Activated naive CD8-positive, alpha-beta T cell treated with anti-CD3 and anti-CD28 coated beads for 36 hours (primary cell): ENCODE results near the gene TSPAN15. TPM values are rescaled to one million over a fixed set of nuclear protein-coding genes. Genes with fewer than 3 reads are reported as not detected.

Experiments
- DNase-seq: peaks from one replicate; pipeline ENCODE4 v3.0.0; 2021
- H3K27ac Mint-ChIP-seq: one replicate; pipeline ENCODE4 v1.8.0; 2022; ENCODE audit warnings: mild to moderate bottlenecking, moderate library complexity, mixed read lengths
- H3K27me3 Mint-ChIP-seq: one replicate; pipeline ENCODE4 v1.8.0; 2022; ENCODE audit warnings: mild to moderate bottlenecking, mixed read lengths
- H3K36me3 Mint-ChIP-seq: one replicate; pipeline ENCODE4 v1.8.0; 2021; ENCODE audit warnings: mild to moderate bottlenecking, mixed read lengths
- H3K4me1 Mint-ChIP-seq: one replicate; pipeline ENCODE4 v1.8.0; 2021; ENCODE audit warnings: mixed read lengths
- H3K4me3 Mint-ChIP-seq: one replicate; pipeline ENCODE4 v1.8.0; 2022; ENCODE audit warnings: mild to moderate bottlenecking, moderate library complexity, mixed read lengths
- H3K9me3 Mint-ChIP-seq: one replicate; pipeline ENCODE4 v1.8.0; 2022; ENCODE audit warnings: mixed read lengths
- total RNA-seq, 2 experiments: library from RNA; stranded (reverse); gene quantifications; one replicate each; pipeline ENCODE4 v1.2.3, GENCODE V29; 2021

TSPAN15 gene
- total RNA-seq, 2 experiments from 2014 or later: 0.60 to 0.66 TPM

- peaks cover 10% of the 10 kb centered on the region for H3K4me1 Mint-ChIP-seq
Measured at GRCh38 chr10:69412232-69412790, 39.0 kb upstream of the TSPAN15 start.

GRCh38 chr10:69413221-69413865, 37.9 kb upstream of the TSPAN15 start:
- Mint-ChIP-seq H3K36me3 (no peaks in the 10 kb centered on the region), H3K4me1 (peaks cover 7% of the 10 kb centered on the region), H3K27ac (no peak overlapping the region), H3K27me3 (no peaks in the 10 kb centered on the region), H3K4me3 (no peak overlapping the region), H3K9me3 (no peaks in the 10 kb centered on the region)
- peak; percentile 32 for DNase-seq

More at GRCh38 chr10:69412232-69412790, 39.0 kb upstream of the TSPAN15 start:
- Mint-ChIP-seq H3K27ac (no peak overlapping the region), H3K36me3 (no peaks in the 10 kb centered on the region), H3K27me3 (no peaks in the 10 kb centered on the region), H3K4me3 (no peak overlapping the region), H3K9me3 (no peaks in the 10 kb centered on the region)
- no peak for DNase-seq

DNA sequence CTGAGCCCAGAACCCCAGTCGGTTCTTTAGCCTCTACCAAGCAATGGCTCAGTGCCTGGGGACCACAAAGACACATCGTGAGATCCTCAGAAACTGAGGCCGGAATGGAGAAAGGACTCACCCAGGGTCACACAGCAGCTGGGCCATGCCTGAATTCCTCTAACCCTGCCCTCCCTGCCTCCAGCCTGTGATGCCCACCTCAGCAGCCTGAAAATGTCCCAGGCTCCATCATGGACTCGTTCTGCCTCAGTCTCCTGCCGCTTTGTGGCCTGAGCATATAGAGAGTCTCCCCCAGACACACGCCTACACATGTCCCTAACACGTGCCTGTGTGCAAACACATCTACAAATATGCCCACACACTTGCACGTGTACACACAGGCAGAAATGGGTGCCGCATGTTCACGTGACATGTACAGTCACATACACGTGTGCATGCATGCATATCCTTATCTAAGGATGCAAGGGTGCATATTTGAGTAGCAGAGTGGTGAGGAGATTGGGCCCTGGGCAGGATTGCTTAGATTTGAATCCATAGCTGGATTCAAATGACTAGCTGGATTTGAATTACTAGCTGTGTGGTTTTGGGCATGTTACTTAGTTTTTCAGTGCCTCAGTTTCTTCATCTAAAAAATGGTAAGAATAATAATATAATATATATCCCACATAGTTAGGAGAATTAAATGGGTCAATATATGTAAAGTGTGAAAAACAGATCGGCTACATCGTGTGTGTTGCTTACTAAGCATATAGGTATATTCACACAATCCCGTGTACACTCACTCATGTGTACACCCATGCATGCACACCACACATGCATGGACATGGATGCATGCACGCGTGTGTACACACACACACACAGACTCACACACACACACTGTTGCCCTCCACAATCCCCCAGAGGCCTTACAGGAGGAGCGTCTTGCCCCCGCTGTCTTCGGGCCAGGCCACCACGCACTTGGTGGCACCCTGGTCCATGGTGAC, 36.9 kb upstream of the TSPAN15 start:
- H3K36me3 Mint-ChIP-seq: no peaks in the 10 kb centered on the region
- no peaks in the 10 kb centered on the region for H3K27me3 Mint-ChIP-seq
- H3K4me3 Mint-ChIP-seq: no peak overlapping the region
- no peak for DNase-seq
- H3K27ac Mint-ChIP-seq: no peak overlapping the region
- peaks cover 3% of the 10 kb centered on the region for H3K4me1 Mint-ChIP-seq
- no peaks in the 10 kb centered on the region for H3K9me3 Mint-ChIP-seq

DNA sequence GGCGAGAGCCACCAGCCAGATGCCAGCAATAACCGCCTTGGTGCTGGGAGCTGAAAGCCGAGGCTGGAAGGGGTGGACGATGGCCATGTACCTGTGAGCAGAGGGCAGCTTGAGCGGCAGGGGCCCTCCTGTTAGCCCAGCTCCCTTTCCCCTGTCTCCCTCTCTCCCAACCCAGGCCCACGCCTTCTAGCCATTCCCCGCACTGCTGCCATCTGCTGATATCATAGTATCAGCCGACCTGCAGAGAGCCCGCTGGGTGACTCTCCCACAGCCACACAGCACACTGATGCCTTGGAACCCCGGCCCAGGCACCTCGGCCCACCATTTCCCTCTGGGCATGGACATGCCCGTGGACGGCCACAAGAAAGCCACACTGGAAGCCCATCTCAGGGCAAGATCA, 36.2 kb upstream of the TSPAN15 start:
- Mint-ChIP-seq H3K9me3 (no peaks in the 10 kb centered on the region), H3K27me3 (no peaks in the 10 kb centered on the region), H3K4me3 (no peak overlapping the region)

DNA sequence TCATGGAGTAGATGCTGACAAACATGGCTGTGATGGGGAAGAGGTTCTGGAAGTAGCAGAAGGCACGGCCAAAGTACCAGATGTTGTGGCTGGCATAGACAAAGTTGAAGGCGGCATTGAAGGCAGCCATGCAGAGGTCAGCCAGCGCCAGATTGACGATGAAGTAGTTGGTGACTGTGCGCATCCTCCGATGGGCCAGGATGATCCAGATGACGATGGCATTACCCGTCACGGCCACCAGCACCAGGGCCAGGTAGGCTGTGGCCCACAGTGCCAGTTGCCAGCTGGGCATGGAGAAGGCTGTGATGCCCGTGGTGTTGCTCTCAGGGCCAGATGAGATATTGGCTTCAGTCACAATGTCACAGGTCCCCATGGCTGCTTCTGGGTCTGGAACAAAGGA, 35.3 kb upstream of the TSPAN15 start:
- no peaks in the 10 kb centered on the region for H3K9me3 Mint-ChIP-seq
- H3K27me3 Mint-ChIP-seq: no peaks in the 10 kb centered on the region
- H3K4me3 Mint-ChIP-seq: no peak overlapping the region
- no peaks in the 10 kb centered on the region for H3K36me3 Mint-ChIP-seq
- no peak overlapping the region for H3K27ac Mint-ChIP-seq
- no peak for DNase-seq
- peaks cover 2% of the 10 kb centered on the region for H3K4me1 Mint-ChIP-seq

More for the DNA sequence above, 36.2 kb upstream of the TSPAN15 start:
- no peak overlapping the region for H3K27ac Mint-ChIP-seq
- no peaks in the 10 kb centered on the region for H3K36me3 Mint-ChIP-seq
- H3K4me1 Mint-ChIP-seq: peaks cover 2% of the 10 kb centered on the region
- no peak for DNase-seq

- Mint-ChIP-seq H3K27me3 (no peaks in the 10 kb centered on the region), H3K27ac (no peak within 1 kb of the TSS), H3K4me3 (no peak within 1 kb of the TSS), H3K4me1 (peaks cover 2% of the 10 kb centered on the region), H3K9me3 (no peaks in the 10 kb centered on the region), H3K36me3 (no peaks in the 10 kb centered on the region)
- no peak for DNase-seq
Measured at GRCh38 chr10:69416695-69417094, 34.6 kb upstream of the TSPAN15 start, which contains the start of gene TACR2. Gene TACR2, minus strand, starts transcription at chr10:69416918. Its CDS starts 595 bp downstream, at chr10:69416323.

DNA sequence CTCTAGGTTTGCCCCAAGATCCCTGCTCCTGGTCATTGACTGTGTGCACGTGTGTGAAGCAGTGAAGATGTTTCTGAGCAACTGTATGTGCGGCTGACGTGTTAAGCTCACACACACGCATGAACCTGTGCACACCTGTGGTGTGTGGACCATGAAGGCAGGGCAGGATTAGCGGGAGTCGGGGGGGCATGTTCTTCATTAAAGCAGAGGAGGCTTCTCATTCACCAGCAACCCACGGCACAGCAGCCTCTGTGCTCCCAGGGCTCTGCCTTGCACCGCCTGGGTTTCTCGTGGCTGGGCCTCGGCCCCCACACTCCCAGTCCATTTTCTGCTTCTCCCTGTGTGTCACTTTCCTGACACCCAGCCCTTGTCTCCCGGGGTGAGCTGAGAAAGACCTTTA, 33.7 kb upstream of the TSPAN15 start:
- DNase-seq: no peak
- Mint-ChIP-seq H3K36me3 (no peaks in the 10 kb centered on the region), H3K4me1 (peaks cover 2% of the 10 kb centered on the region), H3K4me3 (no peak overlapping the region), H3K27me3 (no peaks in the 10 kb centered on the region), H3K27ac (no peak overlapping the region), H3K9me3 (no peaks in the 10 kb centered on the region)

- H3K36me3 Mint-ChIP-seq: no peaks in the 10 kb centered on the region
- H3K27ac Mint-ChIP-seq: no peak overlapping the region
- H3K27me3 Mint-ChIP-seq: no peaks in the 10 kb centered on the region
- H3K4me3 Mint-ChIP-seq: no peak overlapping the region
- DNase-seq: no peak
- H3K4me1 Mint-ChIP-seq: peaks cover under 1% of the 10 kb centered on the region
- no peaks in the 10 kb centered on the region for H3K9me3 Mint-ChIP-seq
Measured at GRCh38 chr10:69418052-69418752, 33.1 kb upstream of the TSPAN15 start.

- Mint-ChIP-seq H3K27me3 (no peaks in the 10 kb centered on the region), H3K36me3 (no peaks in the 10 kb centered on the region), H3K27ac (no peak overlapping the region), H3K9me3 (no peaks in the 10 kb centered on the region), H3K4me3 (no peak overlapping the region), H3K4me1 (peaks cover 6% of the 10 kb centered on the region)
- DNase-seq: no peak
Measured at GRCh38 chr10:69419096-69419743, 32.0 kb upstream of the TSPAN15 start.

- Mint-ChIP-seq H3K27ac (no peak overlapping the region), H3K4me3 (no peak overlapping the region), H3K4me1 (peaks cover 8% of the 10 kb centered on the region)
Measured at GRCh38 chr10:69419744-69420126, 31.5 kb upstream of the TSPAN15 start.

DNA sequence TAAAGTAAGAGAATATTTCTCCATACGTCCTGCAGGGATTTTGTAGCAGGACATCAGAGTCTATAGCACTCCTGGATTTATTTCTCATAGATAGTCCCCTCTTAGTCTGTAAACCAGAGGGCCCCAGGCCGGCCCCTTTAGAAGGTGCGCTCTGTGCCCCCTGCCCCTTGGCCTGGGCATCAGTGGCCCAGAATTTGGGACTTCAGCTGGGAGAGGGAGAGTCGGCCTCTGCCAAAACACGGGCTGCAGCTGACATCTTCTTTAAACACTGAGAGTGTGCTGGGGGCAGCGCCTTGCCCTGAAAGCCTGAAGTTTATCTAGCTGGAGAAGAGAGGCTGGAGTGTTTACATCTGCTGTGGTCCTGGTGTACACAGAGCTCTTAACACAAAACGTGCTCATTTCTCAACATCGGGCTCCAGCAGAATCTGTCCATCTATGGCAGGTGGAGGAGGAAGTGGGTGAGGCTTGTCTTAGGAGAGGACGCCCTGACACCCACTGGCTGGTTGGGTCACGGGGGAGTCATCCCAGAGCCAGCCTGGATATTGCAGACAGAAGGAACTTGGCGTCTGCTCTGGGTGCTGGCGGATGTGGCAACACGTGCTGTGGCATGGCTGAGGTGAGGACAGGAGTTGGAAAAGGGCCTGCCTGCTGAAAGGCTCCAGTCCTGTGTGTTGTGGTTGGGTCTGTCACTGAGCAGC, 29.5 kb upstream of the TSPAN15 start:
- Mint-ChIP-seq H3K27me3 (no peaks in the 10 kb centered on the region), H3K4me1 (peaks cover 21% of the 10 kb centered on the region), H3K9me3 (no peaks in the 10 kb centered on the region), H3K36me3 (no peaks in the 10 kb centered on the region), H3K27ac (no peak overlapping the region), H3K4me3 (no peak overlapping the region)
- DNase-seq: no peak

More at GRCh38 chr10:69419744-69420126, 31.5 kb upstream of the TSPAN15 start:
- no peaks in the 10 kb centered on the region for H3K27me3 Mint-ChIP-seq
- no peaks in the 10 kb centered on the region for H3K9me3 Mint-ChIP-seq
- no peak for DNase-seq
- H3K36me3 Mint-ChIP-seq: no peaks in the 10 kb centered on the region

DNA sequence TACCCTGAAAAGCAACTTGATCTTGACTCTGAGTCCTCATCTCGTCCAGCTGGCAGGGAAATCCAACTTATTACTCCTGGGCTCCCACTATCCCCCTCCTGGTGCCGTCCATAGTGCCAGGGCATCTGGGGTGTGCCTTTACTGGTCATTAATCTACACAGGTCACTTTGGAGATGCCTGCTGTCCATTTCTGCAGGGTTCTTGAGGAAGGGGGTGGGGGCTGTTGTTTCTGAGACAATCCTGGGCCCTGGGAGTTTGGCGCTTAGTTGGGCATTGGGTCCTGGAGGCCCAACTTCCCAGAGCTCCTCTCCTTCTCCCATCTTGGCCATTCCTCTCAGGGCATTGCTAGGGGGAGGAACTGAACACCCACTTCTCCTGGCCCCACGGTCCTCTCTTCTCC, 28.6 kb upstream of the TSPAN15 start:
- H3K27ac Mint-ChIP-seq: no peak overlapping the region

GRCh38 chr10:69425041-69425440, 26.2 kb upstream of the TSPAN15 start:
- Mint-ChIP-seq H3K27me3 (no peaks in the 10 kb centered on the region), H3K4me3 (no peak overlapping the region), H3K4me1 (peaks cover 33% of the 10 kb centered on the region), H3K9me3 (no peaks in the 10 kb centered on the region), H3K36me3 (no peaks in the 10 kb centered on the region), H3K27ac (no peak overlapping the region)
- DNase-seq: no peak

More for the DNA sequence above, 28.6 kb upstream of the TSPAN15 start:
- DNase-seq: no peak
- Mint-ChIP-seq H3K4me1 (peaks cover 25% of the 10 kb centered on the region), H3K27me3 (no peaks in the 10 kb centered on the region), H3K9me3 (no peaks in the 10 kb centered on the region), H3K4me3 (no peak overlapping the region), H3K36me3 (no peaks in the 10 kb centered on the region)
